WTC11 (cell line): ENCODE data around the gene SEC61A2. TPM values are rescaled to one million over a fixed set of nuclear protein-coding genes. Genes with fewer than 3 reads are reported as not detected.

ENCODE experiments used
- ATAC-seq: fragments of 200-7000 bp; cut with Tn5 transposase; 2 replicates; pipeline ENCODE4 v1.10.0; 2021; ENCODE audit warnings: mild to moderate bottlenecking, moderate library complexity
- CTCF ChIA-PET: fragments of 300-600 bp; sonication (Branson Sonifier 250); formaldehyde crosslinking; loops from one replicate; lab custom pipeline; 2021; ENCODE audit warnings: antibody characterized with exemption; lab: Charles Lee
- POLR2A ChIA-PET: fragments of 350-600 bp; sonication (Branson Sonifier 250); formaldehyde crosslinking; loops from one replicate; lab custom pipeline; 2021; ENCODE audit warnings: antibody characterized with exemption; lab: Charles Lee
- DNase-seq: peaks from one replicate; pipeline ENCODE4 v3.0.0; 2021; ENCODE audit warnings: low spot score
- H3K27ac Mint-ChIP-seq: 2 replicates; pipeline ENCODE4 v1.8.0; 2021; ENCODE audit warnings: mixed read lengths
- H3K27me3 Mint-ChIP-seq: 2 replicates; pipeline ENCODE4 v1.8.0; 2021; ENCODE audit warnings: low read depth, mild to moderate bottlenecking, moderate library complexity, mixed read lengths
- H3K36me3 Mint-ChIP-seq: 2 replicates; pipeline ENCODE4 v1.8.0; 2021; ENCODE audit warnings: mixed read lengths
- H3K4me1 Mint-ChIP-seq: 2 replicates; pipeline ENCODE4 v1.8.0; 2022; ENCODE audit warnings: mixed read lengths
- H3K4me3 Mint-ChIP-seq: 2 replicates; pipeline ENCODE4 v1.8.0; 2021; ENCODE audit warnings: mild to moderate bottlenecking, moderate library complexity, mixed read lengths
- H3K9me3 Mint-ChIP-seq: 2 replicates; pipeline ENCODE4 v1.8.0; 2021; ENCODE audit warnings: mixed read lengths
- ATF1 ChIP-seq: sonication (generic); formaldehyde crosslinking; IDR thresholded peaks from 2 replicates; pipeline ENCODE4 v1.8.1; 2023; ENCODE audit warnings: mild to moderate bottlenecking, moderate library complexity, missing genetic modification reagents
- CBFB ChIP-seq: sonication (generic); formaldehyde crosslinking; IDR thresholded peaks from 2 replicates; pipeline ENCODE4 v1.8.1; 2022; ENCODE audit warnings: mild to moderate bottlenecking, low read depth, missing genetic modification reagents
- E2F4 ChIP-seq: sonication (generic); formaldehyde crosslinking; IDR thresholded peaks from 2 replicates; pipeline ENCODE4 v1.8.1; 2022; ENCODE audit warnings: low read depth, mild to moderate bottlenecking, moderate library complexity, missing genetic modification reagents, borderline replicate concordance
- ESRRA ChIP-seq: sonication (generic); formaldehyde crosslinking; IDR thresholded peaks from 2 replicates; pipeline ENCODE4 v1.8.1; 2022; ENCODE audit warnings: mild to moderate bottlenecking, missing genetic modification reagents, borderline replicate concordance
- GABPB1 ChIP-seq: sonication (generic); formaldehyde crosslinking; IDR thresholded peaks from 2 replicates; pipeline ENCODE4 v1.8.1; 2023; ENCODE audit warnings: mild to moderate bottlenecking, missing genetic modification reagents
- GTF2I ChIP-seq: fragments of 250-450 bp; sonication (Bioruptor Pico); conservative IDR thresholded peaks from 2 replicates; pipeline ENCODE4 v1.4.0; 2021; ENCODE audit warnings: mild to moderate bottlenecking
- HMGXB4 ChIP-seq: sonication (generic); formaldehyde crosslinking; IDR thresholded peaks from 2 replicates; pipeline ENCODE4 v1.8.1; 2023; ENCODE audit warnings: mild to moderate bottlenecking, moderate library complexity, missing genetic modification reagents
- IRF2 ChIP-seq: sonication (generic); formaldehyde crosslinking; IDR thresholded peaks from 2 replicates; pipeline ENCODE4 v1.8.0; 2022; ENCODE audit warnings: low read depth, missing genetic modification reagents, borderline replicate concordance
- JUN ChIP-seq: sonication (generic); formaldehyde crosslinking; IDR thresholded peaks from 2 replicates; pipeline ENCODE4 v1.8.0; 2023; ENCODE audit warnings: mild to moderate bottlenecking, missing genetic modification reagents
- NFYB ChIP-seq: sonication (generic); formaldehyde crosslinking; conservative IDR thresholded peaks from 2 replicates; pipeline ENCODE4 v1.8.0; 2022; ENCODE audit warnings: low read depth, missing genetic modification reagents
- PREB ChIP-seq: sonication (generic); formaldehyde crosslinking; IDR thresholded peaks from 2 replicates; pipeline ENCODE4 v1.8.1; 2022; ENCODE audit warnings: mild to moderate bottlenecking, missing genetic modification reagents, moderate library complexity, borderline replicate concordance
- ZNF121 ChIP-seq: sonication (generic); formaldehyde crosslinking; IDR thresholded peaks from 2 replicates; pipeline ENCODE4 v1.8.0; 2023; ENCODE audit warnings: missing genetic modification reagents
- ZNF232 ChIP-seq: sonication (generic); formaldehyde crosslinking; IDR thresholded peaks from 2 replicates; pipeline ENCODE4 v1.8.0; 2022; ENCODE audit warnings: mild to moderate bottlenecking, missing genetic modification reagents
- ZNF263 ChIP-seq: sonication (generic); formaldehyde crosslinking; IDR thresholded peaks from 2 replicates; pipeline ENCODE4 v1.8.1; 2022; ENCODE audit warnings: low read depth, mild to moderate bottlenecking, moderate library complexity, missing genetic modification reagents
- ZNF425 ChIP-seq: fragments of 250-450 bp; sonication (Bioruptor Pico); conservative IDR thresholded peaks from 2 replicates; pipeline ENCODE4 v1.9.0; 2021; ENCODE audit warnings: mild to moderate bottlenecking
- total RNA-seq: library from RNA; stranded (reverse); gene quantifications from 3 replicates; pipeline ENCODE4 v1.2.3, GENCODE V29; 2021
- TF ChIP-seq, protein P1 (sequence below): fragments of 250-450 bp; sonication (Bioruptor Pico); IDR thresholded peaks from 2 replicates; pipeline ENCODE4 v1.8.0; 2021; ENCODE audit warnings: mild to moderate bottlenecking
- TF ChIP-seq, protein P2 (sequence below): sonication (generic); formaldehyde crosslinking; IDR thresholded peaks from 2 replicates; pipeline ENCODE4 v1.8.1; 2023; ENCODE audit warnings: mild to moderate bottlenecking, missing genetic modification reagents, moderate library complexity
- TF ChIP-seq, protein P3 (sequence below): sonication (generic); formaldehyde crosslinking; IDR thresholded peaks from 2 replicates; pipeline ENCODE4 v1.8.0; 2022; ENCODE audit warnings: missing genetic modification reagents

SEC61A2 gene
- total RNA-seq, 1 experiment from 2014 or later, result 19.0 TPM

- no peak for ATAC-seq
- H3K4me1 Mint-ChIP-seq, result no peaks in the 10 kb centered on the region
- no peaks in the 10 kb centered on the region for H3K9me3 Mint-ChIP-seq
- POLR2A ChIA-PET, result no interaction called here
- peaks cover 71% of the 10 kb centered on the region for H3K36me3 Mint-ChIP-seq
- CTCF ChIA-PET, result no interaction called here
- no peak overlapping the region for H3K4me3 Mint-ChIP-seq
- H3K27me3 Mint-ChIP-seq, result no peaks in the 10 kb centered on the region
- TF ChIP-seq ZNF263, result no peak
- TF ChIP-seq, protein P1, sequence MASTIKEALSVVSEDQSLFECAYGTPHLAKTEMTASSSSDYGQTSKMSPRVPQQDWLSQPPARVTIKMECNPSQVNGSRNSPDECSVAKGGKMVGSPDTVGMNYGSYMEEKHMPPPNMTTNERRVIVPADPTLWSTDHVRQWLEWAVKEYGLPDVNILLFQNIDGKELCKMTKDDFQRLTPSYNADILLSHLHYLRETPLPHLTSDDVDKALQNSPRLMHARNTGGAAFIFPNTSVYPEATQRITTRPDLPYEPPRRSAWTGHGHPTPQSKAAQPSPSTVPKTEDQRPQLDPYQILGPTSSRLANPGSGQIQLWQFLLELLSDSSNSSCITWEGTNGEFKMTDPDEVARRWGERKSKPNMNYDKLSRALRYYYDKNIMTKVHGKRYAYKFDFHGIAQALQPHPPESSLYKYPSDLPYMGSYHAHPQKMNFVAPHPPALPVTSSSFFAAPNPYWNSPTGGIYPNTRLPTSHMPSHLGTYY, result no peak
- TF ChIP-seq, protein P2, sequence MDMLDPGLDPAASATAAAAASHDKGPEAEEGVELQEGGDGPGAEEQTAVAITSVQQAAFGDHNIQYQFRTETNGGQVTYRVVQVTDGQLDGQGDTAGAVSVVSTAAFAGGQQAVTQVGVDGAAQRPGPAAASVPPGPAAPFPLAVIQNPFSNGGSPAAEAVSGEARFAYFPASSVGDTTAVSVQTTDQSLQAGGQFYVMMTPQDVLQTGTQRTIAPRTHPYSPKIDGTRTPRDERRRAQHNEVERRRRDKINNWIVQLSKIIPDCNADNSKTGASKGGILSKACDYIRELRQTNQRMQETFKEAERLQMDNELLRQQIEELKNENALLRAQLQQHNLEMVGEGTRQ, result no peak
- no peak for TF ChIP-seq ZNF425 (CRISPR knock-in tag)
- TF ChIP-seq ESRRA (CRISPR knock-in tag), result no peak
- no peak for TF ChIP-seq CBFB (CRISPR knock-in tag)
- TF ChIP-seq, protein P3, sequence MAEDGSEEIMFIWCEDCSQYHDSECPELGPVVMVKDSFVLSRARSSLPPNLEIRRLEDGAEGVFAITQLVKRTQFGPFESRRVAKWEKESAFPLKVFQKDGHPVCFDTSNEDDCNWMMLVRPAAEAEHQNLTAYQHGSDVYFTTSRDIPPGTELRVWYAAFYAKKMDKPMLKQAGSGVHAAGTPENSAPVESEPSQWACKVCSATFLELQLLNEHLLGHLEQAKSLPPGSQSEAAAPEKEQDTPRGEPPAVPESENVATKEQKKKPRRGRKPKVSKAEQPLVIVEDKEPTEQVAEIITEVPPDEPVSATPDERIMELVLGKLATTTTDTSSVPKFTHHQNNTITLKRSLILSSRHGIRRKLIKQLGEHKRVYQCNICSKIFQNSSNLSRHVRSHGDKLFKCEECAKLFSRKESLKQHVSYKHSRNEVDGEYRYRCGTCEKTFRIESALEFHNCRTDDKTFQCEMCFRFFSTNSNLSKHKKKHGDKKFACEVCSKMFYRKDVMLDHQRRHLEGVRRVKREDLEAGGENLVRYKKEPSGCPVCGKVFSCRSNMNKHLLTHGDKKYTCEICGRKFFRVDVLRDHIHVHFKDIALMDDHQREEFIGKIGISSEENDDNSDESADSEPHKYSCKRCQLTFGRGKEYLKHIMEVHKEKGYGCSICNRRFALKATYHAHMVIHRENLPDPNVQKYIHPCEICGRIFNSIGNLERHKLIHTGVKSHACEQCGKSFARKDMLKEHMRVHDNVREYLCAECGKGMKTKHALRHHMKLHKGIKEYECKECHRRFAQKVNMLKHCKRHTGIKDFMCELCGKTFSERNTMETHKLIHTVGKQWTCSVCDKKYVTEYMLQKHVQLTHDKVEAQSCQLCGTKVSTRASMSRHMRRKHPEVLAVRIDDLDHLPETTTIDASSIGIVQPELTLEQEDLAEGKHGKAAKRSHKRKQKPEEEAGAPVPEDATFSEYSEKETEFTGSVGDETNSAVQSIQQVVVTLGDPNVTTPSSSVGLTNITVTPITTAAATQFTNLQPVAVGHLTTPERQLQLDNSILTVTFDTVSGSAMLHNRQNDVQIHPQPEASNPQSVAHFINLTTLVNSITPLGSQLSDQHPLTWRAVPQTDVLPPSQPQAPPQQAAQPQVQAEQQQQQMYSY (CRISPR knock-in tag), result no peak
- no peak for TF ChIP-seq ATF1 (CRISPR knock-in tag)
- TF ChIP-seq PREB, result no peak
- no peak for TF ChIP-seq HMGXB4 (CRISPR knock-in tag)
- TF ChIP-seq IRF2 (CRISPR knock-in tag), result no peak
- no peak for TF ChIP-seq JUN (CRISPR knock-in tag)
- TF ChIP-seq ZNF232, result no peak
- no peak for TF ChIP-seq NFYB (CRISPR knock-in tag)
- H3K27ac Mint-ChIP-seq, result peak overlapping the region; percentile 65; the same call in 1 of the 2 replicates
- no peak for DNase-seq
Observed at GRCh38 chr10:12088919-12089318, 40.6 kb upstream of the SEC61A2 start.

GRCh38 chr10:12091421-12091820 lies 38.1 kb upstream of the SEC61A2 start:
- ChIA-PET CTCF (no interaction called here), POLR2A (no interaction called here)
- no peak overlapping the region for H3K4me3 Mint-ChIP-seq
- no peak overlapping the region for H3K27ac Mint-ChIP-seq
- H3K27me3 Mint-ChIP-seq, result no peaks in the 10 kb centered on the region
- no peaks in the 10 kb centered on the region for H3K9me3 Mint-ChIP-seq
- no peaks in the 10 kb centered on the region for H3K4me1 Mint-ChIP-seq
- ATAC-seq (no peak), DNase-seq (no peak)
- H3K36me3 Mint-ChIP-seq, result peaks cover 72% of the 10 kb centered on the region
- no peak for TF ChIP-seq GABPB1 (CRISPR knock-in tag)
- no peak for TF ChIP-seq ZNF263
- TF ChIP-seq, protein P3 (CRISPR knock-in tag), result no peak
- no peak for TF ChIP-seq E2F4
- no peak for TF ChIP-seq ZNF121 (CRISPR knock-in tag)
- no peak for TF ChIP-seq GTF2I
- TF ChIP-seq, protein P2, result no peak
